ENCODE results near the gene GLB1L2.

- TF ChIP-seq EZH2 (IDR thresholded peaks at IDR 0.05; ENCODE audit: borderline replicate concordance, low read depth, low read length, severe bottlenecking) = no peak
- no peak for TF ChIP-seq CTCF (IDR thresholded peaks at IDR 0.05; ENCODE audit: borderline replicate concordance, extremely low read depth, low read length, poor library complexity, severe bottlenecking)
These were observed 73.0 kb downstream of the GLB1L2 start for GRCh38 chr11:134404575-134405341.

Data from DND-41 (cell line).